CD4-positive, alpha-beta memory T cell (primary cell): ENCODE results near the gene YLPM1. TPM values are rescaled to one million over a fixed set of nuclear protein-coding genes. Genes with fewer than 3 reads are reported as not detected.
A peak's percentile ranks its signal among the peaks of the same experiment; 100 is the strongest.

Experiments
- CTCF ChIA-PET: fragments of 350-600 bp; sonication (Branson Sonifier 250); formaldehyde crosslinking; loops from one replicate; lab custom pipeline; 2021; ENCODE audit warnings: inconsistent platforms; ENCODE audit not compliant: partially characterized antibody; lab: Charles Lee
- POLR2A ChIA-PET: fragments of 350-600 bp; sonication (Branson Sonifier 250); formaldehyde crosslinking; loops from one replicate; lab custom pipeline; 2021; ENCODE audit not compliant: partially characterized antibody; lab: Charles Lee
- DNase-seq, 5 donors: peaks; one replicate each; pipeline versions ENCODE4 v3.0.0 to v3.0.0-alpha.2; 2020 to 2022; ENCODE audit warnings: mixed read lengths in 1 of 5
- H3K27ac ChIP-seq: one replicate; pipeline ENCODE4 v1.7.0; 2013; ENCODE audit warnings: low read depth, low read length
- H3K27me3 ChIP-seq: 2 replicates; pipeline ENCODE4 v1.7.0; 2013; ENCODE audit warnings: mild to moderate bottlenecking, low read length, moderate library complexity; ENCODE audit not compliant: insufficient read depth
- H3K36me3 ChIP-seq: 2 replicates; pipeline ENCODE4 v1.7.0; 2013; ENCODE audit warnings: mild to moderate bottlenecking, low read length, moderate library complexity; ENCODE audit not compliant: insufficient read depth
- H3K4me1 ChIP-seq: 2 replicates; pipeline ENCODE4 v1.7.0; 2013; ENCODE audit warnings: mild to moderate bottlenecking, low read length, moderate library complexity; ENCODE audit not compliant: insufficient read depth
- H3K4me3 ChIP-seq, 2 donors: one replicate each; pipeline ENCODE4 v1.7.0; 2013; ENCODE audit warnings: low read length in 2 of 2, mild to moderate bottlenecking in 1 of 2
- H3K9me3 ChIP-seq, 2 donors: one replicate each; pipeline ENCODE4 v1.7.0; 2013; ENCODE audit warnings: low read length in 2 of 2, control low read depth in 1 of 2; ENCODE audit not compliant: control insufficient read depth in 1 of 2
- H3K27ac Mint-ChIP-seq, 7 donors: one replicate each; pipeline ENCODE4 v1.8.0; 2020 to 2021; ENCODE audit warnings: mixed read lengths in 7 of 7, mild to moderate bottlenecking in 6 of 7, inconsistent platforms in 3 of 7, moderate library complexity in 3 of 7
- H3K27me3 Mint-ChIP-seq, 2 donors: one replicate each; pipeline ENCODE4 v1.8.0; 2020 to 2021; ENCODE audit warnings: mixed read lengths in 2 of 2
- H3K36me3 Mint-ChIP-seq, 2 donors: one replicate each; pipeline ENCODE4 v1.8.0; 2020 to 2021; ENCODE audit warnings: mixed read lengths in 2 of 2, inconsistent platforms in 1 of 2, mild to moderate bottlenecking in 1 of 2
- H3K4me1 Mint-ChIP-seq, 4 donors: one replicate each; pipeline ENCODE4 v1.8.0; 2020 to 2021; ENCODE audit warnings: mixed read lengths in 4 of 4, mild to moderate bottlenecking in 1 of 4
- H3K4me3 Mint-ChIP-seq, 8 donors: one replicate each; pipeline ENCODE4 v1.8.0; 2020 to 2021; ENCODE audit warnings: mixed read lengths in 8 of 8, mild to moderate bottlenecking in 7 of 8, moderate library complexity in 6 of 8, inconsistent platforms in 3 of 8
- H3K9me3 Mint-ChIP-seq, 8 donors: one replicate each; pipeline ENCODE4 v1.8.0; 2020 to 2021; ENCODE audit warnings: mixed read lengths in 8 of 8, mild to moderate bottlenecking in 5 of 8, inconsistent platforms in 3 of 8, moderate library complexity in 1 of 8
- intact Hi-C: fragments of 100-400 bp; cut with micrococcal nuclease; formaldehyde crosslinking; loops from one replicate; pipeline ENCODE4 v1.15.1; 2023
- polyA plus RNA-seq, 2 donors: library from polyadenylated mRNA; unstranded; fragments of 300-500 nt; fragmentation: Illumina TruSeq; gene quantifications; one replicate each; pipeline ENCODE4 v1.2.3, GENCODE V29; 2021
- total RNA-seq, 2 experiments: library from RNA; stranded (reverse); gene quantifications; one replicate each; pipeline ENCODE4 v1.2.3, GENCODE V29; 2021

Gene YLPM1
- total and polyA plus RNA-seq, 4 experiments from 2014 or later, result 2.5 to 90.3 (median 52.3) TPM

GRCh38 chr14:74801396-74801795, 38.3 kb downstream of the YLPM1 start:
- Mint-ChIP-seq H3K36me3 (peaks cover 45 to 51% of the 10 kb centered on the region in 2 donors), H3K4me1 (peaks cover 12 to 20% (median 16%) of the 10 kb centered on the region in 4 donors), H3K27ac (peak overlapping the region in 3 of 7 donors; percentile 14 to 46 (median 27)), H3K4me3 (no peak overlapping the region), H3K27me3 (no peaks in the 10 kb centered on the region), H3K9me3 (no peaks in the 10 kb centered on the region)
- no peaks in the 10 kb centered on the region for H3K4me1 ChIP-seq
- intact Hi-C loops, result no loop called here
- no peak overlapping the region for H3K4me3 ChIP-seq
- H3K27me3 ChIP-seq, result no peaks in the 10 kb centered on the region
- no peak overlapping the region for H3K27ac ChIP-seq
- no peak for DNase-seq
- ChIA-PET POLR2A (interaction anchor here (1.6 kb wide), 1 partner anchor 10 kb away, joined by 4 read pairs; no protein-coding TSS in a partner anchor), CTCF (interaction anchor here (1.3 to 2.8 kb wide), 4 partner anchors 9 to 192 kb away, joined by 3 to 14 read pairs (median 5); partner anchors contain the start of gene YLPM1)
- peaks cover 27% of the 10 kb centered on the region for H3K36me3 ChIP-seq
- H3K9me3 ChIP-seq, result no peaks in the 10 kb centered on the region

DNA sequence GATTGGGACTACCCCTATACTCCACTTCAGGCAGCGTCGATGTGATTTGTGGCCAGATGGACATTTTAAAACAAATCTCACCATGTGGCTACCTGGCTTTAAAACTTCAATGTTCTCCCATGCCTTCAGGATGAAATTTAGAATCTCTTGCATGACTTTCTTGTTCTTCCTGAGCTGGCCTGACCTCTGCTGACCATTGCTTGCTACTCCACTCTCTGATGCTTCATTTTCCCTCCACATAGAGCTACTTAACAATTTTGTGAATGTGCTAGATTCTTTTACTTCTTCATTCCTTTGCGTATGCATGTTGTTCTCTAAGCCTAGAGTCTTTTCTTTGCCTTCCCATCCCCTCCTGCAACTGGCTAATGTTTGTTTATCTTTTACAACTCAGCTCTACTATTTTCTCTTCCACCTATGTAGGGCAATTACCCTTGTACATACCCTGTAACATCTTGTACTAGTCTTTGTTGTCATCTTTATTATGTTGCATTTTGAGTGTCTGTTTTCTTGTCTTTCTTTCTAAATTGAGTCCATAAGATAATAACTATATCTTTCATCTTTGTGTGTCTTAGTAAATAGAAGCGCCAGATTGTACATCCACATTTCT, 41.2 kb downstream of the YLPM1 start:
- Mint-ChIP-seq H3K9me3 (no peaks in the 10 kb centered on the region), H3K36me3 (peaks cover 40 to 50% of the 10 kb centered on the region in 2 donors), H3K4me1 (peaks cover 0 to 10% (median 8%) of the 10 kb centered on the region in 4 donors), H3K4me3 (no peak overlapping the region), H3K27me3 (no peaks in the 10 kb centered on the region), H3K27ac (peak overlapping the region in 2 of 7 donors; percentile 20 to 57)
- no peak overlapping the region for H3K27ac ChIP-seq
- peaks cover 18% of the 10 kb centered on the region for H3K36me3 ChIP-seq
- ChIA-PET POLR2A (no interaction called here), CTCF (interaction anchor here (1.0 to 2.4 kb wide), 3 partner anchors 41 to 195 kb away, joined by 3 to 8 read pairs (median 7); no protein-coding TSS in a partner anchor)
- intact Hi-C loops, result loop anchor here (1.0 kb wide), 1 partner anchor 195 kb away; no protein-coding TSS in a partner anchor
- H3K9me3 ChIP-seq, result no peaks in the 10 kb centered on the region
- peak in 3 of 5 donors; percentile 23 to 41 (median 27) for DNase-seq
- H3K4me3 ChIP-seq, result no peak overlapping the region
- no peaks in the 10 kb centered on the region for H3K27me3 ChIP-seq
- H3K4me1 ChIP-seq, result no peaks in the 10 kb centered on the region

DNA sequence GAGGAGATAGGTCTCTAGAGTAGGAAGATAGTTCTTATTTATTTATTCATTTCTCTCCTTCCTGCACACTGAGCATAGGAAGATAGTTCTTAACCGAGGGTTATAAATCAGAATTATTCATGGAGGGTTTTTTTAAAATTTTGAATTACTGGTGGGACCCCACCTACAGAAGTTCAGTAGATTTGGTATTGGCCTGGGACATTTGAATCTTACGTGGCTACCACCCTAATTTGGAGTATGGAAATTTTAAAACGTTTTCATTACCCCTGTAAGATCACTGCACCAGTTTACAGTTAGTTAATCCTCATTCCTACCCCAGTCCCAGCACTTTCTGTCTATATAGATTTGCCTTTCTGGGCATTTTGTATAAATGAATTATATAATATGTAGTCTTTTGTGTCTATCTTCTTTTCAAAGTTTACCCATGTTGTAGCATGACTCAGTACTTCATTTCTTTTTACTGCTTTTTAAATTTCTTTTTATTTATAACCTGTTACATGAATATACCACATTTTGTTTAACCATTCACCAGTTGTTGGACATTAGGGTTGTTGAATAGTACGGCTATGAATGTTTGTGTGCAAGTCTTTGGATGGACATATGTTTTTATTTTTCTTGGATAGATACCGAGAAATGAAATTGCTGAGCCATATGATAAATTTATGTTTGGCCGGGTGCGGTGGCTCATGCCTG, 44.9 kb downstream of the YLPM1 start:
- no peaks in the 10 kb centered on the region for H3K27me3 Mint-ChIP-seq
- DNase-seq, result no peak
- peaks cover 0 to 5% (median 4%) of the 10 kb centered on the region in 4 donors for H3K4me1 Mint-ChIP-seq
- no peaks in the 10 kb centered on the region for H3K4me1 ChIP-seq
- CTCF ChIA-PET, result interaction anchor here (0.7 kb wide), 1 partner anchor 191 kb away, joined by 3 read pairs; no protein-coding TSS in a partner anchor
- H3K9me3 ChIP-seq, result no peaks in the 10 kb centered on the region
- intact Hi-C loops, result no loop called here
- no peak overlapping the region for H3K4me3 ChIP-seq
- no peaks in the 10 kb centered on the region for H3K9me3 Mint-ChIP-seq
- H3K4me3 Mint-ChIP-seq, result no peak overlapping the region
- peaks cover 40% of the 10 kb centered on the region for H3K36me3 ChIP-seq
- peak overlapping the region in 1 of 7 donors; percentile 46 for H3K27ac Mint-ChIP-seq
- no peaks in the 10 kb centered on the region for H3K27me3 ChIP-seq
- peaks cover 61% of the 10 kb centered on the region in 2 donors for H3K36me3 Mint-ChIP-seq
- no peak overlapping the region for H3K27ac ChIP-seq
- POLR2A ChIA-PET, result interaction anchor here (1.7 kb wide), 1 partner anchor 45 kb away, joined by 5 read pairs; the partner anchor contains the start of gene YLPM1

- no peak for DNase-seq
- CTCF ChIA-PET, result no interaction called here
- intact Hi-C loops, result loop anchor here (10.0 kb wide), 1 partner anchor 131 kb away; no protein-coding TSS in a partner anchor
- H3K27ac Mint-ChIP-seq, result peak overlapping the region in 1 of 7 donors; percentile 46
- no peaks in the 10 kb centered on the region for H3K9me3 ChIP-seq
- no peaks in the 10 kb centered on the region for H3K27me3 ChIP-seq
- H3K4me1 ChIP-seq, result no peaks in the 10 kb centered on the region
- no peaks in the 10 kb centered on the region for H3K9me3 Mint-ChIP-seq
- no peak overlapping the region for H3K4me3 Mint-ChIP-seq
- H3K36me3 Mint-ChIP-seq, result peaks cover 79 to 81% of the 10 kb centered on the region in 2 donors
- no peaks in the 10 kb centered on the region for H3K27me3 Mint-ChIP-seq
- H3K4me3 ChIP-seq, result no peak overlapping the region
- POLR2A ChIA-PET, result no interaction called here
- H3K36me3 ChIP-seq, result peaks cover 71% of the 10 kb centered on the region
- H3K4me1 Mint-ChIP-seq, result peaks cover 4 to 8% (median 6%) of the 10 kb centered on the region in 4 donors
- no peak overlapping the region for H3K27ac ChIP-seq
These were observed 53.0 kb downstream of the YLPM1 start for GRCh38 chr14:74816124-74816523.

GRCh38 chr14:74820288-74820687, 57.2 kb downstream of the YLPM1 start:
- Histone ChIP-seq H3K4me1 (no peaks in the 10 kb centered on the region), H3K36me3 (peaks cover 65% of the 10 kb centered on the region), H3K4me3 (no peak overlapping the region), H3K27ac (no peak overlapping the region), H3K27me3 (no peaks in the 10 kb centered on the region), H3K9me3 (no peaks in the 10 kb centered on the region)
- H3K4me1 Mint-ChIP-seq, result peaks cover 0 to 4% (median 4%) of the 10 kb centered on the region in 4 donors
- H3K9me3 Mint-ChIP-seq, result no peaks in the 10 kb centered on the region
- no peaks in the 10 kb centered on the region for H3K27me3 Mint-ChIP-seq
- intact Hi-C loops, result no loop called here
- H3K27ac Mint-ChIP-seq, result peak overlapping the region in 2 of 7 donors; percentile 15 to 24
- no peak overlapping the region for H3K4me3 Mint-ChIP-seq
- ChIA-PET POLR2A (no interaction called here), CTCF (interaction anchor here (0.7 kb wide), 1 partner anchor 41 kb away, joined by 3 read pairs; no protein-coding TSS in a partner anchor)
- no peak for DNase-seq
- peaks cover 50 to 70% of the 10 kb centered on the region in 2 donors for H3K36me3 Mint-ChIP-seq

- no peaks in the 10 kb centered on the region for H3K9me3 ChIP-seq
- Mint-ChIP-seq H3K27ac (peak overlapping the region in 1 of 7 donors; percentile 8), H3K4me1 (peaks cover 0 to 4% (median 3%) of the 10 kb centered on the region in 4 donors), H3K9me3 (no peaks in the 10 kb centered on the region), H3K4me3 (no peak overlapping the region), H3K36me3 (peaks cover 39 to 61% of the 10 kb centered on the region in 2 donors), H3K27me3 (no peaks in the 10 kb centered on the region)
- POLR2A ChIA-PET, result interaction anchor here (0.6 kb wide), 1 partner anchor 18 kb away, joined by 3 read pairs; no protein-coding TSS in a partner anchor
- H3K27ac ChIP-seq, result no peak overlapping the region
- intact Hi-C loops, result no loop called here
- peaks cover 58% of the 10 kb centered on the region for H3K36me3 ChIP-seq
- H3K27me3 ChIP-seq, result no peaks in the 10 kb centered on the region
- DNase-seq, result no peak
- CTCF ChIA-PET, result no interaction called here
- no peaks in the 10 kb centered on the region for H3K4me1 ChIP-seq
- no peak overlapping the region for H3K4me3 ChIP-seq
These were observed 58.3 kb downstream of the YLPM1 start for GRCh38 chr14:74821267-74821915.
